DND-41 (cell line): ENCODE measurements around the gene ANTXR2.
A peak's percentile ranks its signal among the peaks of the same experiment; 100 is the strongest.

Experiments used
- ATAC-seq: fragments of 200-7000 bp; cut with Tn5 transposase; 3 replicates; pipeline ENCODE4 v1.9.1; 2021; ENCODE audit warnings: low read depth; ENCODE audit not compliant: insufficient read depth
- DNase-seq: peaks from one replicate; pipeline ENCODE4 v3.0.0-alpha.2; 2020
- H2AFZ ChIP-seq: 2 replicates; pipeline ENCODE4 v1.6.0; 2012; ENCODE audit warnings: low read depth, low read length
- H3K27ac ChIP-seq: 2 replicates; pipeline ENCODE4 v1.5.1; 2012; ENCODE audit warnings: low read length, inconsistent platforms
- H3K27me3 ChIP-seq: fragments of 200-600 bp; sonication (generic); 2 replicates; pipeline ENCODE4 v1.6.0; 2012; ENCODE audit warnings: low read length, mild to moderate bottlenecking, inconsistent platforms; ENCODE audit not compliant: insufficient read depth, poor library complexity
- H3K36me3 ChIP-seq: 2 replicates; pipeline ENCODE4 v1.5.1; 2012; ENCODE audit warnings: low read length, inconsistent platforms; ENCODE audit not compliant: insufficient read depth
- H3K4me1 ChIP-seq: 2 replicates; pipeline ENCODE4 v1.5.1; 2012; ENCODE audit warnings: mild to moderate bottlenecking, low read length; ENCODE audit not compliant: insufficient read depth
- H3K4me2 ChIP-seq: 2 replicates; pipeline ENCODE4 v1.6.0; 2012; ENCODE audit warnings: mild to moderate bottlenecking, moderate library complexity, low read length, inconsistent platforms; ENCODE audit not compliant: insufficient read depth
- H3K4me3 ChIP-seq, 2 experiments: fragments of 200-600 bp in 1 of 2; shearing (Covaris generic) in 1 of 2; 2 replicates each; pipeline ENCODE4 v1.5.1; 2012 to 2016; ENCODE audit warnings: inconsistent platforms in 2 of 2, low read length in 2 of 2, mild to moderate bottlenecking in 2 of 2, low read depth in 1 of 2, moderate library complexity in 1 of 2
- H3K79me2 ChIP-seq: 2 replicates; pipeline ENCODE4 v1.6.0; 2012; ENCODE audit warnings: low read length, inconsistent platforms; ENCODE audit not compliant: insufficient read depth
- H3K9ac ChIP-seq: 2 replicates; pipeline ENCODE4 v1.6.0; 2012; ENCODE audit warnings: low read depth, mild to moderate bottlenecking, inconsistent platforms, low read length, moderate library complexity
- H3K9me3 ChIP-seq: 2 replicates; pipeline ENCODE4 v1.5.1; 2012; ENCODE audit warnings: low read length, moderate library complexity, mild to moderate bottlenecking, inconsistent platforms; ENCODE audit not compliant: insufficient read depth, severe bottlenecking
- H4K20me1 ChIP-seq: 2 replicates; pipeline ENCODE4 v1.6.0; 2012; ENCODE audit warnings: low read length; ENCODE audit not compliant: insufficient read depth
- EZH2 ChIP-seq: IDR thresholded peaks from 3 replicates; pipeline ENCODE4 v1.6.1; 2012; ENCODE audit warnings: borderline replicate concordance, low read depth, mild to moderate bottlenecking, moderate library complexity, low read length, inconsistent platforms; ENCODE audit not compliant: severe bottlenecking
- TF ChIP-seq, protein P1 (sequence below): IDR thresholded peaks from 2 replicates; pipeline ENCODE4 v1.5.1; 2012; ENCODE audit warnings: borderline replicate concordance, low read length, moderate library complexity, mild to moderate bottlenecking; ENCODE audit not compliant: poor library complexity, severe bottlenecking; ENCODE audit errors: extremely low read depth

The ANTXR2 gene

GRCh38 chr4:80060804-80061203 is 12.2 kb downstream of the ANTXR2 start:
- peaks cover 20% of the 10 kb centered on the region; the same call in 1 of the 2 replicates for H3K79me2 ChIP-seq
- TF ChIP-seq, protein P1, sequence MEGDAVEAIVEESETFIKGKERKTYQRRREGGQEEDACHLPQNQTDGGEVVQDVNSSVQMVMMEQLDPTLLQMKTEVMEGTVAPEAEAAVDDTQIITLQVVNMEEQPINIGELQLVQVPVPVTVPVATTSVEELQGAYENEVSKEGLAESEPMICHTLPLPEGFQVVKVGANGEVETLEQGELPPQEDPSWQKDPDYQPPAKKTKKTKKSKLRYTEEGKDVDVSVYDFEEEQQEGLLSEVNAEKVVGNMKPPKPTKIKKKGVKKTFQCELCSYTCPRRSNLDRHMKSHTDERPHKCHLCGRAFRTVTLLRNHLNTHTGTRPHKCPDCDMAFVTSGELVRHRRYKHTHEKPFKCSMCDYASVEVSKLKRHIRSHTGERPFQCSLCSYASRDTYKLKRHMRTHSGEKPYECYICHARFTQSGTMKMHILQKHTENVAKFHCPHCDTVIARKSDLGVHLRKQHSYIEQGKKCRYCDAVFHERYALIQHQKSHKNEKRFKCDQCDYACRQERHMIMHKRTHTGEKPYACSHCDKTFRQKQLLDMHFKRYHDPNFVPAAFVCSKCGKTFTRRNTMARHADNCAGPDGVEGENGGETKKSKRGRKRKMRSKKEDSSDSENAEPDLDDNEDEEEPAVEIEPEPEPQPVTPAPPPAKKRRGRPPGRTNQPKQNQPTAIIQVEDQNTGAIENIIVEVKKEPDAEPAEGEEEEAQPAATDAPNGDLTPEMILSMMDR = no peak
- no peak for TF ChIP-seq EZH2

GRCh38 chr4:80058740-80059139 is 14.3 kb downstream of the ANTXR2 start:
- H3K9ac ChIP-seq = no peak overlapping the region
- H3K4me2 ChIP-seq = no peak overlapping the region
- H3K4me1 ChIP-seq = peaks cover 47% of the 10 kb centered on the region
- 0 out of 2 replicates have a peak, but pooled peaks cover 7% of the 10 kb centered on the region for H3K79me2 ChIP-seq
- H3K9me3 ChIP-seq = no peaks in the 10 kb centered on the region
- H3K27me3 ChIP-seq = no peaks in the 10 kb centered on the region
- no peak overlapping the region for H2AFZ ChIP-seq
- no peak for TF ChIP-seq EZH2
- TF ChIP-seq, protein P1 = no peak
- no peak for DNase-seq
- peak overlapping the region; percentile 5; the same call in 1 of the 2 replicates for H3K27ac ChIP-seq
- no peaks in the 10 kb centered on the region for H4K20me1 ChIP-seq
- H3K4me3 ChIP-seq = no peak overlapping the region
- peak; percentile 69; the same call in 2 of the 3 replicates for ATAC-seq
- H3K36me3 ChIP-seq = peaks cover 52% of the 10 kb centered on the region

More at GRCh38 chr4:80060804-80061203, 12.2 kb downstream of the ANTXR2 start:
- Histone ChIP-seq H3K9ac (no peak overlapping the region), H3K27me3 (no peaks in the 10 kb centered on the region), H3K9me3 (no peaks in the 10 kb centered on the region), H3K4me2 (no peak overlapping the region), H3K4me3 (no peak overlapping the region), H2AFZ (no peak overlapping the region), H4K20me1 (no peaks in the 10 kb centered on the region), H3K4me1 (peaks cover 35% of the 10 kb centered on the region), H3K27ac (peak overlapping the region; percentile 23; the same call in 1 of the 2 replicates), H3K36me3 (peaks cover 56% of the 10 kb centered on the region)
- DNase-seq = no peak
- no peak for ATAC-seq

DNA sequence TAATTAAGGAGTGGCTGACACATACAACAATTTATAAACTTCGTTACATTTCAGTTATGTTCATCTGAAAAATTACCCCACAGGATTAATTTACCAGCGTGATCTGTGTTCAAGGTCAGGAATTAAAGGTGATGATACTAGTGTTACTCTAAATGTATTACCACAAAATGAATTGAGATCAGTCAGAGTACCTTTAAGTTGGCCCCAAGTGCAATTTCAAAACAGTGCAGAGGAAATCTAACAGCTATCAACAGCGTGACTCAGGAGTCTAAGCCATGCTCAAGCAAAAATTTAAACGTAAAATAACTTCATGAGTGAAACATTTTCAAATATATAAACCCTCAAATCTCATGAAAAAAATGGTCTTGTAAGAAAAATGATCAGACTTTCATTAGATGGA is 18.7 kb downstream of the ANTXR2 start:
- Histone ChIP-seq H3K4me2 (no peak overlapping the region), H3K4me1 (peaks cover 39% of the 10 kb centered on the region), H3K79me2 (0 out of 2 replicates have a peak, but pooled peaks cover 2% of the 10 kb centered on the region), H3K36me3 (peaks cover 58% of the 10 kb centered on the region), H2AFZ (no peak overlapping the region), H4K20me1 (no peaks in the 10 kb centered on the region), H3K27me3 (no peaks in the 10 kb centered on the region), H3K27ac (peak overlapping the region; percentile 27; the same call in 1 of the 2 replicates), H3K4me3 (no peak overlapping the region), H3K9me3 (no peaks in the 10 kb centered on the region), H3K9ac (no peak overlapping the region)
- TF ChIP-seq, protein P1 = no peak
- TF ChIP-seq EZH2 = no peak
- ATAC-seq = no peak
- no peak for DNase-seq
